HepG2 (cell line): ENCODE measurements around the gene PODN. TPM values are rescaled to one million over a fixed set of nuclear protein-coding genes. Genes with fewer than 3 reads are reported as not detected.

ENCODE experiments used
- CHD2 ChIP-seq: IDR thresholded peaks from 2 replicates; pipeline ENCODE4 v1.6.1; 2011; ENCODE audit warnings: low read depth, low read length, improper control_type of control experiment
- CREB3 ChIP-seq: sonication (generic); formaldehyde crosslinking; IDR thresholded peaks from 2 replicates; pipeline ENCODE4 v1.5.0; 2020; ENCODE audit warnings: missing genetic modification reagents
- ETV5 ChIP-seq: IDR thresholded peaks from 2 replicates; pipeline ENCODE4 v1.6.1; 2018; ENCODE audit warnings: missing biosample characterization, missing genetic modification reagents, inconsistent platforms, borderline replicate concordance
- HDAC1 ChIP-seq: sonication (generic); formaldehyde crosslinking; IDR thresholded peaks from 2 replicates; pipeline ENCODE4 v1.5.1; 2020; ENCODE audit warnings: mild to moderate bottlenecking, missing genetic modification reagents
- MED13 ChIP-seq: sonication (generic); formaldehyde crosslinking; IDR thresholded peaks from 2 replicates; pipeline ENCODE4 v1.5.0; 2020; ENCODE audit warnings: missing genetic modification reagents
- POLR2G ChIP-seq: fragments of 200-400 bp; formaldehyde crosslinking; IDR thresholded peaks from 2 replicates; pipeline ENCODE4 v1.6.1; 2018; ENCODE audit warnings: mild to moderate bottlenecking, low read depth, low read length, moderate library complexity
- SAFB2 ChIP-seq: sonication (generic); formaldehyde crosslinking; IDR thresholded peaks from 2 replicates; pipeline ENCODE4 v1.5.1; 2020; ENCODE audit warnings: missing genetic modification reagents, low read depth, mild to moderate bottlenecking, borderline replicate concordance
- ZEB1 ChIP-seq: IDR thresholded peaks from 2 replicates; pipeline ENCODE4 v1.6.1; 2012; ENCODE audit warnings: mild to moderate bottlenecking, low read depth, inconsistent platforms; ENCODE audit not compliant: insufficient replicate concordance
- ZNF318 ChIP-seq: sonication (generic); formaldehyde crosslinking; IDR thresholded peaks from 2 replicates; pipeline ENCODE4 v1.4.0; 2020; ENCODE audit warnings: mild to moderate bottlenecking, missing genetic modification reagents
- ZNF33A ChIP-seq: sonication (generic); formaldehyde crosslinking; IDR thresholded peaks from 2 replicates; pipeline ENCODE4 v1.5.1; 2020; ENCODE audit warnings: missing genetic modification reagents, mild to moderate bottlenecking, moderate library complexity, borderline replicate concordance
- ZNF687 ChIP-seq: sonication (generic); formaldehyde crosslinking; IDR thresholded peaks from 2 replicates; pipeline ENCODE4 v1.5.1; 2020; ENCODE audit warnings: mild to moderate bottlenecking, missing genetic modification reagents, moderate library complexity
- polyA plus RNA-seq, 8 experiments: library from polyadenylated mRNA; depleted of rRNA in 3 of 8; stranded (reverse) in 7 of 8; unstranded in 1 of 8; fragments of >200 nt; fragmentation: Illumina TruSeq in 4 of 8; extraction: Trizol in 4 of 8; gene quantifications; 2 replicates each; pipeline versions ENCODE4 v1.2.1 to v1.2.3, GENCODE V29; 2011 to 2016; ENCODE audit warnings: low read depth in 4 of 8, missing spikeins in 1 of 8, mixed read lengths in 1 of 8; ENCODE audit not compliant: insufficient read depth in 1 of 8
- total RNA-seq, 5 experiments: library from RNA; depleted of rRNA; stranded (reverse); fragments of >200 nt; fragmentation: Illumina TruSeq; extraction: Trizol; gene quantifications; 2 replicates each; pipeline ENCODE4 v1.2.3, GENCODE V29; 2016; ENCODE audit warnings: low read depth in 1 of 5
- TF ChIP-seq, protein P1 (sequence below): sonication (generic); formaldehyde crosslinking; IDR thresholded peaks from 2 replicates; pipeline ENCODE4 v1.5.1; 2020; ENCODE audit warnings: mild to moderate bottlenecking, moderate library complexity, missing genetic modification reagents

Gene PODN
- total and polyA plus RNA-seq, 2 of the 13 experiments (the other 11 are each of a cell fraction or from before 2014, with no cell fraction given) = 0.13 TPM; not detected in 1

DNA sequence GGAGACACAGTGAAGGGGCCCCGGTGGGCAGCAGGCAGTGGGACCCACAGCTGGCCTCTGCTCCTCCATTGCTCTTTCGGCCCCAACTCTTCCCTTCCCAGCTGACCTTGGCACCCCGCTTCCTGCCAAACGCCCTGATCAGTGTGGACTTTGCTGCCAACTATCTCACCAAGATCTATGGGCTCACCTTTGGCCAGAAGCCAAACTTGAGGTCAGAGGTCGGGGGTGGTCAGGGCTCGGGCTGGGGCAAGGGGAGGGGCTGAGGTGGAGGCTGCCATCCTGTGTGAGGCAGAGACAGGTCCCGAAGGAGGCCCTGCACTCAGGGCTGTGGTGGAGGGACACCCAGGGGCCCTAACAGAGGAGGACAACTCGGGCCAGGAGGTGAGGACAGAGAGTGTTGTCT lies 13.7 kb downstream of the PODN start (continued):
- TF ChIP-seq SAFB2 (CRISPR knock-in tag) (no peak), MED13 (CRISPR knock-in tag) (no peak), POLR2G (no peak), ZEB1 (no peak), ZNF687 (CRISPR knock-in tag) (peak; percentile 77), ZNF33A (CRISPR knock-in tag) (no peak), HDAC1 (peak; percentile 74), CREB3 (CRISPR knock-in tag) (no peak), CHD2 (no peak), ZNF318 (no peak), ETV5 (CRISPR knock-in tag) (peak; percentile 32; the same call in 1 of the 2 replicates)
- TF ChIP-seq, protein P1, sequence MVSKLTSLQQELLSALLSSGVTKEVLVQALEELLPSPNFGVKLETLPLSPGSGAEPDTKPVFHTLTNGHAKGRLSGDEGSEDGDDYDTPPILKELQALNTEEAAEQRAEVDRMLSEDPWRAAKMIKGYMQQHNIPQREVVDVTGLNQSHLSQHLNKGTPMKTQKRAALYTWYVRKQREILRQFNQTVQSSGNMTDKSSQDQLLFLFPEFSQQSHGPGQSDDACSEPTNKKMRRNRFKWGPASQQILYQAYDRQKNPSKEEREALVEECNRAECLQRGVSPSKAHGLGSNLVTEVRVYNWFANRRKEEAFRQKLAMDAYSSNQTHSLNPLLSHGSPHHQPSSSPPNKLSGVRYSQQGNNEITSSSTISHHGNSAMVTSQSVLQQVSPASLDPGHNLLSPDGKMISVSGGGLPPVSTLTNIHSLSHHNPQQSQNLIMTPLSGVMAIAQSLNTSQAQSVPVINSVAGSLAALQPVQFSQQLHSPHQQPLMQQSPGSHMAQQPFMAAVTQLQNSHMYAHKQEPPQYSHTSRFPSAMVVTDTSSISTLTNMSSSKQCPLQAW (CRISPR knock-in tag) = peak; percentile 45; the same call in 1 of the 2 replicates
